Esophagus muscularis mucosa (tissue), 4 donors: Measurements from ENCODE around the gene TC2N.

Source experiments
- EP300 ChIP-seq: sonication (generic); formaldehyde crosslinking; IDR thresholded peaks from one replicate; pipeline ENCODE4 v1.6.1; 2017; ENCODE audit warnings: antibody characterized with exemption
- POLR2A ChIP-seq: fragments of 450-650 bp; IDR thresholded peaks from one replicate; pipeline ENCODE4 v1.6.1; 2017; ENCODE audit warnings: antibody characterized with exemption, moderate library complexity, mild to moderate bottlenecking, low read depth
- TF ChIP-seq, protein P1 (sequence below), 3 experiments: fragments of 200-600 bp in 2 of 3; fragments of 450-650 bp in 1 of 3; sonication (generic) in 2 of 3; IDR thresholded peaks; one replicate each; pipeline ENCODE4 v1.5.1; 2017 to 2019; ENCODE audit warnings: antibody characterized with exemption in 3 of 3, mild to moderate bottlenecking in 2 of 3, moderate library complexity in 1 of 3

DNA sequence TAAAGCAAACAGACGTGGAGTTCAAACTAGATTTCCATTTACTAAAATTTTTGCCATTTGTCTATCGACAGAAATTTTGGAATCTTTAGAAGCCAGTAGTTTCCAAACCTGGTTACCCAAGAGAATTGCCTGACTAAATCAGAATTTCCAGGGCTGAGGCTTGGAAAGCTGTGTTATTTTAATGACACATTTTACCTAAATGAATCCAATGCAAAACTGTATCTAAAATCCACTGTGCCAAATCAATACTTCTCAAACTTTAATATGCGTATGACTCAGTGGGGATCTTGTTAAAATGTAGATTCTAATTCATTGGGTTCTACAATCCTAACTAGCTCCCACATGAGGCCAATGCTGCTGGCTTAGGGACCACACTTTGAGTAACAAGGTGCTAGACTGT lies 35.0 kb upstream of the TC2N start:
- TF ChIP-seq, protein P1, sequence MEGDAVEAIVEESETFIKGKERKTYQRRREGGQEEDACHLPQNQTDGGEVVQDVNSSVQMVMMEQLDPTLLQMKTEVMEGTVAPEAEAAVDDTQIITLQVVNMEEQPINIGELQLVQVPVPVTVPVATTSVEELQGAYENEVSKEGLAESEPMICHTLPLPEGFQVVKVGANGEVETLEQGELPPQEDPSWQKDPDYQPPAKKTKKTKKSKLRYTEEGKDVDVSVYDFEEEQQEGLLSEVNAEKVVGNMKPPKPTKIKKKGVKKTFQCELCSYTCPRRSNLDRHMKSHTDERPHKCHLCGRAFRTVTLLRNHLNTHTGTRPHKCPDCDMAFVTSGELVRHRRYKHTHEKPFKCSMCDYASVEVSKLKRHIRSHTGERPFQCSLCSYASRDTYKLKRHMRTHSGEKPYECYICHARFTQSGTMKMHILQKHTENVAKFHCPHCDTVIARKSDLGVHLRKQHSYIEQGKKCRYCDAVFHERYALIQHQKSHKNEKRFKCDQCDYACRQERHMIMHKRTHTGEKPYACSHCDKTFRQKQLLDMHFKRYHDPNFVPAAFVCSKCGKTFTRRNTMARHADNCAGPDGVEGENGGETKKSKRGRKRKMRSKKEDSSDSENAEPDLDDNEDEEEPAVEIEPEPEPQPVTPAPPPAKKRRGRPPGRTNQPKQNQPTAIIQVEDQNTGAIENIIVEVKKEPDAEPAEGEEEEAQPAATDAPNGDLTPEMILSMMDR (IDR thresholded peaks at IDR 0.05) = no peak
- TF ChIP-seq EP300 (no peak), POLR2A (no peak)
